GM18499 (cell line): ENCODE data around the gene CCDC191.

Experiments
- ATAC-seq: cut with Tn5 transposase; IDR thresholded peaks from one replicate; pipeline ENCODE4 v1.9.1; 2021; ENCODE audit warnings: moderate number of reproducible peaks; ENCODE audit not compliant: insufficient read depth, unreplicated experiment

CCDC191 gene

GRCh38 chr3:113977822-113978221, 78.5 kb downstream of the CCDC191 start:
- no peak for ATAC-seq

- no peak for ATAC-seq
These were observed 87.3 kb downstream of the CCDC191 start for GRCh38 chr3:113968986-113969385.

- ATAC-seq = no peak
These were observed 90.2 kb downstream of the CCDC191 start for GRCh38 chr3:113966172-113966571.

GRCh38 chr3:113963879-113964278, 92.4 kb downstream of the CCDC191 start:
- ATAC-seq = no peak

- ATAC-seq = no peak
These were observed 102.1 kb downstream of the CCDC191 start for GRCh38 chr3:113954091-113954685.

GRCh38 chr3:113953677-113954076, 102.6 kb downstream of the CCDC191 start:
- no peak for ATAC-seq

- ATAC-seq = no peak
These were observed 103.4 kb downstream of the CCDC191 start for GRCh38 chr3:113952921-113953320.

- ATAC-seq = no peak
These were observed 108.1 kb downstream of the CCDC191 start for GRCh38 chr3:113948015-113948917.

- no peak for ATAC-seq
These were observed 108.8 kb downstream of the CCDC191 start, which contains the start of gene ZDHHC23 for GRCh38 chr3:113947372-113948014. Gene ZDHHC23 (plus strand): TSS chr3:113948013. CDS start chr3:113948803, 790 bp downstream.

GRCh38 chr3:113946831-113947230, 109.5 kb downstream of the CCDC191 start:
- ATAC-seq = no peak

- no peak for ATAC-seq
These were observed 128.8 kb downstream of the CCDC191 start for GRCh38 chr3:113927556-113927955.

GRCh38 chr3:113914646-113915045, 141.7 kb downstream of the CCDC191 start:
- ATAC-seq = no peak
